ENCODE data around the gene GABRG3.

GRCh38 chr15:27232876-27233275, 261.9 kb downstream of the GABRG3 start:
- no peak for TF ChIP-seq CTCF (IDR thresholded peaks at IDR 0.05)
- TF ChIP-seq POLR2A (IDR thresholded peaks at IDR 0.05), result no peak
- TF ChIP-seq POLR2AphosphoS5 (IDR thresholded peaks at IDR 0.05), result no peak

All from breast epithelium (tissue), 3 donors.